ENCODE measurements around the gene TRMT6. TPM values are rescaled to one million over a fixed set of nuclear protein-coding genes. Genes with fewer than 3 reads are reported as not detected.

TRMT6 gene
- polyA plus RNA-seq, 1 of the 3 experiments (the other 2 are of a cell fraction): 16.1 TPM

DNA sequence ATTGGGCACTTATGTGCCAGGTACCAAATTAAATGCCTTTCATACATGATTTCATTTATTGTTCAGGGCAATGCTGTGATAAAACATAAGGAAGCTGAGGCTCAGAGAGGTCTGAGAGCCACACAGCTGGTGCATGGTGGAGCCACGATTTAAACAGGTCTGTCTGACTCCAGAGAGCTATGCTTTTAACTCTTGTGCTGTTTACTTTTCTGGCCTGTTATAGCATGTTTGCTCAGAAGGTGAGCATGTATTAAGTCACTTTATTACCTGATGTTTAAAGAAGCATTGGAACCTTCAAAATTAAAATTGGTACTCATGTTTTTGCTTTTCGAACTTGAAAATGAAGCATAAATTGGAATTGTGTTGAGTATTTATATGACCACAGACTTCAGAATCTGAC lies 26.9 kb upstream of the TRMT6 start:
- TF ChIP-seq, protein P1, sequence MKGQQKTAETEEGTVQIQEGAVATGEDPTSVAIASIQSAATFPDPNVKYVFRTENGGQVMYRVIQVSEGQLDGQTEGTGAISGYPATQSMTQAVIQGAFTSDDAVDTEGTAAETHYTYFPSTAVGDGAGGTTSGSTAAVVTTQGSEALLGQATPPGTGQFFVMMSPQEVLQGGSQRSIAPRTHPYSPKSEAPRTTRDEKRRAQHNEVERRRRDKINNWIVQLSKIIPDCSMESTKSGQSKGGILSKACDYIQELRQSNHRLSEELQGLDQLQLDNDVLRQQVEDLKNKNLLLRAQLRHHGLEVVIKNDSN (IDR thresholded peaks at IDR 0.05; ENCODE audit: borderline replicate concordance, low read depth): no peak
- TF ChIP-seq FOSL2 (IDR thresholded peaks at IDR 0.05; ENCODE audit: borderline replicate concordance, low read depth): no peak
- TF ChIP-seq TEAD4 (IDR thresholded peaks at IDR 0.05; ENCODE audit: borderline replicate concordance, insufficient read depth): no peak
- no peak for TF ChIP-seq SIN3A (IDR thresholded peaks at IDR 0.05; ENCODE audit: borderline replicate concordance, low read depth, low read length)
- TF ChIP-seq CHD2 (IDR thresholded peaks at IDR 0.05; ENCODE audit: low read length, partially characterized antibody): no peak
- TF ChIP-seq RCOR1 (IDR thresholded peaks at IDR 0.05; ENCODE audit: low read length): no peak
- no peak for TF ChIP-seq MXI1 (IDR thresholded peaks at IDR 0.05; ENCODE audit: low read depth, low read length)
- TF ChIP-seq YY1 (IDR thresholded peaks at IDR 0.05; ENCODE audit: low read depth): no peak
- no peak for TF ChIP-seq USF2 (IDR thresholded peaks at IDR 0.05; ENCODE audit: borderline replicate concordance, low read depth, low read length)
- TF ChIP-seq IRF3 (IDR thresholded peaks at IDR 0.05; ENCODE audit: low read depth, low read length): no peak
- TF ChIP-seq SMC3 (IDR thresholded peaks at IDR 0.05; ENCODE audit: low read depth, low read length): no peak
- TF ChIP-seq GATA2 (CRISPR knock-in tag; IDR thresholded peaks at IDR 0.05): no peak
- no peak for TF ChIP-seq NFIC (IDR thresholded peaks at IDR 0.05; ENCODE audit: borderline replicate concordance)
- no peak for TF ChIP-seq FOXJ3 (CRISPR knock-in tag; IDR thresholded peaks at IDR 0.05)
- TF ChIP-seq RAD21 (IDR thresholded peaks at IDR 0.05; ENCODE audit: low read length): no peak
- TF ChIP-seq JUND (IDR thresholded peaks at IDR 0.05): no peak
- TF ChIP-seq GABPA (IDR thresholded peaks at IDR 0.05; ENCODE audit: low read depth): no peak
- H3K79me2 ChIP-seq (ENCODE audit: insufficient read depth): no peaks in the 10 kb centered on the region
- no peaks in the 10 kb centered on the region for H3K9me2 ChIP-seq
- H3K4me2 ChIP-seq: no peak overlapping the region
- ChIA-PET POLR2A (no interaction called here), CTCF (no interaction called here)
- no peaks in the 10 kb centered on the region for H3K9me3 ChIP-seq
- H3K36me3 ChIP-seq (replicated peaks in 1 of 2; ENCODE audit: control insufficient read depth in 1 of 2, insufficient read depth in 2 of 2, low read length in 1 of 2): peaks cover 26 to 39% of the 10 kb centered on the region in 2 experiments
- no peak overlapping the region for H3K27ac ChIP-seq (ENCODE audit: low read depth in 2 of 2, low read length in 1 of 2)
- DNase-seq: no peak
- H3K4me3 ChIP-seq (ENCODE audit: low read depth in 2 of 2, low read length in 1 of 2): no peak overlapping the region
- no peaks in the 10 kb centered on the region for H4K20me1 ChIP-seq (ENCODE audit: insufficient read depth)
- no peaks in the 10 kb centered on the region for H3K4me1 ChIP-seq (ENCODE audit: control insufficient read depth in 1 of 2, insufficient read depth in 2 of 2, low read depth in 1 of 2, low read length in 1 of 2)
- no peaks in the 10 kb centered on the region for H3K27me3 ChIP-seq (ENCODE audit: insufficient read depth)
- 90% methylated on average over 2 of the region's 2 CpGs for WGBS (ENCODE audit: low lambda C conversion rate)
- H3K9ac ChIP-seq: no peak overlapping the region
- H3F3A ChIP-seq (replicated peaks; ENCODE audit: insufficient read depth): no peaks in the 10 kb centered on the region
- H2AFZ ChIP-seq (ENCODE audit: low read depth): no peak overlapping the region

GRCh38 chr20:5975778-5976177 lies 25.4 kb upstream of the TRMT6 start:
- 93% methylated on average over 2 of the region's 2 CpGs for WGBS (ENCODE audit: low lambda C conversion rate)
- Histone ChIP-seq H2AFZ (ENCODE audit: low read depth) (no peak overlapping the region), H3K27me3 (ENCODE audit: insufficient read depth) (no peaks in the 10 kb centered on the region), H3K36me3 (replicated peaks in 1 of 2; ENCODE audit: control insufficient read depth in 1 of 2, insufficient read depth in 2 of 2, low read length in 1 of 2) (peaks cover 26 to 34% of the 10 kb centered on the region in 2 experiments), H3F3A (replicated peaks; ENCODE audit: insufficient read depth) (no peaks in the 10 kb centered on the region), H3K27ac (ENCODE audit: low read depth in 2 of 2, low read length in 1 of 2) (no peak overlapping the region), H3K79me2 (ENCODE audit: insufficient read depth) (no peaks in the 10 kb centered on the region), H3K4me3 (ENCODE audit: low read depth in 2 of 2, low read length in 1 of 2) (no peak overlapping the region), H3K4me1 (ENCODE audit: control insufficient read depth in 1 of 2, insufficient read depth in 2 of 2, low read depth in 1 of 2, low read length in 1 of 2) (no peaks in the 10 kb centered on the region), H4K20me1 (ENCODE audit: insufficient read depth) (no peaks in the 10 kb centered on the region), H3K4me2 (no peak overlapping the region), H3K9me3 (no peaks in the 10 kb centered on the region), H3K9ac (no peak overlapping the region), H3K9me2 (no peaks in the 10 kb centered on the region)
- POLR2A ChIA-PET: no interaction called here
- CTCF ChIA-PET: no interaction called here
- no peak for DNase-seq
- TF ChIP-seq FOXJ3 (CRISPR knock-in tag; IDR thresholded peaks at IDR 0.05) (no peak), RCOR1 (IDR thresholded peaks at IDR 0.05; ENCODE audit: low read length) (no peak), USF2 (IDR thresholded peaks at IDR 0.05; ENCODE audit: borderline replicate concordance, low read depth, low read length) (no peak), RFX5 (IDR thresholded peaks at IDR 0.05; ENCODE audit: low read length) (no peak), MAX (IDR thresholded peaks at IDR 0.05; ENCODE audit: low read depth) (no peak), NFIC (IDR thresholded peaks at IDR 0.05; ENCODE audit: borderline replicate concordance) (no peak), TCF12 (IDR thresholded peaks at IDR 0.05) (no peak), YY1 (IDR thresholded peaks at IDR 0.05; ENCODE audit: low read depth) (no peak), IRF3 (IDR thresholded peaks at IDR 0.05; ENCODE audit: low read depth, low read length) (no peak), FOXM1 (IDR thresholded peaks at IDR 0.05; ENCODE audit: low read depth) (no peak), MEF2A (IDR thresholded peaks at IDR 0.05; ENCODE audit: borderline replicate concordance, low read depth) (no peak), GABPA (IDR thresholded peaks at IDR 0.05; ENCODE audit: low read depth) (no peak), NRF1 (IDR thresholded peaks at IDR 0.05; ENCODE audit: low read depth, low read length) (no peak), POLR2AphosphoS5 (IDR thresholded peaks at IDR 0.05; ENCODE audit: low read depth, low read length) (no peak), ELF1 (IDR thresholded peaks at IDR 0.05) (no peak), TEAD4 (IDR thresholded peaks at IDR 0.05; ENCODE audit: borderline replicate concordance, insufficient read depth) (no peak), TAF1 (IDR thresholded peaks at IDR 0.05; ENCODE audit: borderline replicate concordance, low read depth, low read length) (no peak)
